NT2/D1 (cell line): ENCODE results near the gene MED15.
"Not testable (repeated sequence)": the region's sequence is repeated elsewhere in the genome, so short reads cannot be mapped to it uniquely, and the experiment has no call there.

Experiments
- DNase-seq: peaks from one replicate; pipeline ENCODE4 v3.0.0-alpha.2; 2011; ENCODE audit warnings: low read depth, low spot score
- H3K27me3 ChIP-seq: 2 replicates; pipeline ENCODE4 v1.6.0; 2011; ENCODE audit warnings: mild to moderate bottlenecking; ENCODE audit not compliant: insufficient read length, insufficient read depth
- H3K36me3 ChIP-seq: 2 replicates; pipeline ENCODE4 v1.6.1; 2011; ENCODE audit warnings: mild to moderate bottlenecking, low read length, mixed read lengths; ENCODE audit not compliant: insufficient read depth, insufficient read length
- H3K4me1 ChIP-seq: 2 replicates; pipeline ENCODE4 v1.5.1; 2011; ENCODE audit not compliant: insufficient read depth, insufficient read length
- H3K4me3 ChIP-seq: 2 replicates; pipeline ENCODE4 v1.5.1; 2011; ENCODE audit warnings: low read depth; ENCODE audit not compliant: insufficient read length
- H3K9ac ChIP-seq: 2 replicates; pipeline ENCODE4 v1.6.0; 2011; ENCODE audit warnings: low read depth; ENCODE audit not compliant: insufficient read length
- H3K9me3 ChIP-seq: 2 replicates; pipeline ENCODE4 v1.5.1; 2011; ENCODE audit warnings: mild to moderate bottlenecking, low read length; ENCODE audit not compliant: insufficient read depth
- SUZ12 ChIP-seq: IDR thresholded peaks from 2 replicates; pipeline ENCODE4 v1.6.1; 2011; ENCODE audit not compliant: insufficient read length, insufficient read depth; ENCODE audit errors: extremely low read depth
- YY1 ChIP-seq: IDR thresholded peaks from 2 replicates; pipeline ENCODE4 v1.6.1; 2011; ENCODE audit not compliant: insufficient read length, insufficient read depth
- ZNF274 ChIP-seq: IDR thresholded peaks from 2 replicates; pipeline ENCODE4 v1.6.1; 2011; ENCODE audit warnings: mild to moderate bottlenecking, low read depth, low read length

The MED15 gene

GRCh38 chr22:20619045-20619892 lies 111.9 kb downstream of the MED15 start:
- TF ChIP-seq YY1 (no peak), ZNF274 (no peak), SUZ12 (no peak)
- Histone ChIP-seq H3K27me3 (no peaks in the 10 kb centered on the region), H3K9ac (no peak overlapping the region), H3K9me3 (no peaks in the 10 kb centered on the region), H3K4me3 (no peak overlapping the region), H3K36me3 (no peaks in the 10 kb centered on the region), H3K4me1 (no peaks in the 10 kb centered on the region)
- DNase-seq, result no peak

GRCh38 chr22:20619893-20620194 lies 112.4 kb downstream of the MED15 start:
- H3K4me1 ChIP-seq, H3K27me3 ChIP-seq, H3K36me3 ChIP-seq, H3K9me3 ChIP-seq, H3K9ac ChIP-seq, DNase-seq, H3K4me3 ChIP-seq: not testable (repeated sequence)

- H3K9me3 ChIP-seq, result no peaks in the 10 kb centered on the region
- DNase-seq, result no peak
- H3K4me1 ChIP-seq, result no peaks in the 10 kb centered on the region
- no peaks in the 10 kb centered on the region for H3K36me3 ChIP-seq
- H3K27me3 ChIP-seq, result no peaks in the 10 kb centered on the region
- H3K4me3 ChIP-seq, result no peak overlapping the region
- TF ChIP-seq ZNF274 (no peak), YY1 (no peak), SUZ12 (no peak)
- no peak overlapping the region for H3K9ac ChIP-seq
Observed at GRCh38 chr22:20621162-20621561, 113.8 kb downstream of the MED15 start.

- Histone ChIP-seq H3K9me3 (no peaks in the 10 kb centered on the region), H3K36me3 (no peaks in the 10 kb centered on the region), H3K4me3 (no peak overlapping the region), H3K4me1 (no peaks in the 10 kb centered on the region), H3K9ac (no peak overlapping the region), H3K27me3 (no peaks in the 10 kb centered on the region)
- TF ChIP-seq ZNF274, result no peak
- TF ChIP-seq SUZ12, result no peak
- TF ChIP-seq YY1, result no peak
- DNase-seq, result no peak
Observed at GRCh38 chr22:20622650-20623339, 115.4 kb downstream of the MED15 start.

GRCh38 chr22:20624161-20624616 lies 116.8 kb downstream of the MED15 start:
- Histone ChIP-seq H3K27me3 (no peaks in the 10 kb centered on the region), H3K4me1 (no peaks in the 10 kb centered on the region), H3K9me3 (no peaks in the 10 kb centered on the region), H3K9ac (no peak overlapping the region), H3K4me3 (no peak overlapping the region), H3K36me3 (no peaks in the 10 kb centered on the region)
- no peak for DNase-seq
- TF ChIP-seq ZNF274 (no peak), YY1 (no peak), SUZ12 (no peak)

DNA sequence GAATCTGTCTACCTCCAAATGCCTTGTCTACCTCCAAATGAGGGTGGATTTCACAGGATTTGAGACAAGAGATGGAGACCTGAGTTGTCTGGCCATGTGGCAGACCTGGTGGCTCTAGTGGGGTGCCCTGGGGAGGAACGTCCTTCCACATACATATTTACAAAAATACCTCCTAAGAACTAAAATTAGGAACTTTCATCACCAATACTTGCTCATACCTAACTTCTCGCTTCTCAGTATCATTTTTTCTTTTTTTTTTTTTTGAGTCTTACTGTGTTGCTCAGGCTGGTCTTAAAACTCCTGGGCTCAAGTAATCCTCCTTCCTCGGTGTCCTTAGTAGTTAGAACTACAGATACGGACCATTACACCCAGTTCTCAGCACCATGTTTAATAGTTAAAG lies 117.9 kb downstream of the MED15 start:
- no peaks in the 10 kb centered on the region for H3K4me1 ChIP-seq
- no peaks in the 10 kb centered on the region for H3K27me3 ChIP-seq
- DNase-seq, result no peak
- no peaks in the 10 kb centered on the region for H3K36me3 ChIP-seq
- H3K9ac ChIP-seq, result no peak overlapping the region
- H3K4me3 ChIP-seq, result no peak overlapping the region
- TF ChIP-seq SUZ12 (no peak), ZNF274 (no peak), YY1 (no peak)
- no peaks in the 10 kb centered on the region for H3K9me3 ChIP-seq

DNA sequence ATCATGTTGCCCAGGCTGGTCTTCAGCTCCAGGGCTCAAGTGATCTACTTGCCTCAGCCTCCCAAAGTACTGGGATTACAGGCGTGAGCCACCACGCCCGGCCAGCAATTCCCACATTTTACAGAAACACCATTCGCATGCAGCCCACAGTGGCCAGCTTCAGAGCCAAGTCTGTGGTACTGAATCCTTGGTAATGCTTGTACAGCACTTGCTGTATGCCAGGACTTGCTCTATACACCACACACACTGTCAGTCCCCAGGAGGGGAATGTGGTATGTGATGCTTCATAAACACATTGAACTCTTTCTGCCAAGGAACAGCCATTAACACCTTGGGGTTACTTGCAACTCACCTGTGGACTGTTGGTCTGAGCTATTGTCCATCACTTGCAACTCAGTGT lies 119.4 kb downstream of the MED15 start:
- no peak for TF ChIP-seq YY1
- TF ChIP-seq ZNF274, result no peak
- no peak overlapping the region for H3K9ac ChIP-seq
- H3K4me3 ChIP-seq, result no peak overlapping the region
- no peaks in the 10 kb centered on the region for H3K36me3 ChIP-seq
- no peaks in the 10 kb centered on the region for H3K4me1 ChIP-seq
- DNase-seq, result no peak
- H3K9me3 ChIP-seq, result no peaks in the 10 kb centered on the region
- H3K27me3 ChIP-seq, result no peaks in the 10 kb centered on the region
